GM12864 (cell line): ENCODE measurements around the gene DIS3L2.

Experiments used
- DNase-seq: peaks from one replicate; pipeline ENCODE4 v3.0.0-alpha.2; 2011; ENCODE audit warnings: low read depth
- H3K4me3 ChIP-seq: 2 replicates; pipeline ENCODE4 v1.5.1; 2011; ENCODE audit warnings: mild to moderate bottlenecking, low read depth, low read length, control low read depth
- TF ChIP-seq, protein P1 (sequence below): IDR thresholded peaks from 2 replicates; pipeline ENCODE4 v1.5.1; 2011; ENCODE audit warnings: low read depth, mild to moderate bottlenecking, moderate library complexity, low read length, control low read depth, inconsistent platforms; ENCODE audit errors: missing control alignments

Gene DIS3L2

GRCh38 chr2:232195487-232195886 is 234.0 kb downstream of the DIS3L2 start:
- H3K4me3 ChIP-seq: no peak overlapping the region
- TF ChIP-seq, protein P1, sequence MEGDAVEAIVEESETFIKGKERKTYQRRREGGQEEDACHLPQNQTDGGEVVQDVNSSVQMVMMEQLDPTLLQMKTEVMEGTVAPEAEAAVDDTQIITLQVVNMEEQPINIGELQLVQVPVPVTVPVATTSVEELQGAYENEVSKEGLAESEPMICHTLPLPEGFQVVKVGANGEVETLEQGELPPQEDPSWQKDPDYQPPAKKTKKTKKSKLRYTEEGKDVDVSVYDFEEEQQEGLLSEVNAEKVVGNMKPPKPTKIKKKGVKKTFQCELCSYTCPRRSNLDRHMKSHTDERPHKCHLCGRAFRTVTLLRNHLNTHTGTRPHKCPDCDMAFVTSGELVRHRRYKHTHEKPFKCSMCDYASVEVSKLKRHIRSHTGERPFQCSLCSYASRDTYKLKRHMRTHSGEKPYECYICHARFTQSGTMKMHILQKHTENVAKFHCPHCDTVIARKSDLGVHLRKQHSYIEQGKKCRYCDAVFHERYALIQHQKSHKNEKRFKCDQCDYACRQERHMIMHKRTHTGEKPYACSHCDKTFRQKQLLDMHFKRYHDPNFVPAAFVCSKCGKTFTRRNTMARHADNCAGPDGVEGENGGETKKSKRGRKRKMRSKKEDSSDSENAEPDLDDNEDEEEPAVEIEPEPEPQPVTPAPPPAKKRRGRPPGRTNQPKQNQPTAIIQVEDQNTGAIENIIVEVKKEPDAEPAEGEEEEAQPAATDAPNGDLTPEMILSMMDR: no peak
- no peak for DNase-seq

GRCh38 chr2:232196802-232197201 is 235.3 kb downstream of the DIS3L2 start:
- no peak overlapping the region for H3K4me3 ChIP-seq
- DNase-seq: no peak
- TF ChIP-seq, protein P1: no peak

GRCh38 chr2:232200195-232200594 is 238.7 kb downstream of the DIS3L2 start:
- TF ChIP-seq, protein P1: no peak
- H3K4me3 ChIP-seq: no peak overlapping the region
- DNase-seq: no peak

DNA sequence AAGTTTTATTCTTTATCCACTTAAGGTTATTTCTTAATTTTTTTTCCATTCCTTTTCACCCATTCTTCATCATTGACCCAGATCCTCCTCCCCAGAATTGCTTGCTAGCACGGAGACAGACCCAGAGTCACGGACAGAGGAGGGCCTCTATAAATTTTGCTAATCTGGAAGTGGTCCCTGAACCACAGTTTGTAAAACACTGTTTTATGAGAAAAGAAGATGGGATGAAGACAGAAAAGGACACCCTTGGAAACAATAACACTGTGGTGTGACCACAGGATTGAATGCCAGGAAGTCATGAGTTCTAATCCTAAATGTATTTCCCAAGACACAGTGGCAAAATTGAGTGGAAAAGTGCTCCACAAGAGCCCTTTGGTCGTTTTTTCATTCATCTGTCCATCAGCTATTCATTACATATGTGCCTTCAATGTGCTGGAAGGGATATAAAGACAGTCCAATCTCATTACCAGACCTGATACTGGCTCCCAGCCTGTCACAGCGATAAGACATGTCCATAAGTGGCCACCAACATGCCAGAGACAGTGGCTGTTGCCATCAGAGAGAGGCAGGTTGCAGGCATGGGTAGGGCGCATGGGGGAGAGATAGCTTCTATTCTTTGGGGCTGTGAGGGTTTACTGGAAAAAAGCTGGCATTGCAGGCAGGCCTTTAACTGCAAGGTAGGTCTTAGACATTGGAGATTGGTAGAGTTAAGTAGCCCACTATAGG is 241.8 kb downstream of the DIS3L2 start:
- no peak for DNase-seq
- TF ChIP-seq, protein P1: no peak
- no peak overlapping the region for H3K4me3 ChIP-seq

GRCh38 chr2:232203936-232204335 is 242.4 kb downstream of the DIS3L2 start:
- TF ChIP-seq, protein P1: no peak

GRCh38 chr2:232204457-232204931 is 243.0 kb downstream of the DIS3L2 start:
- DNase-seq: no peak
- no peak overlapping the region for H3K4me3 ChIP-seq
- TF ChIP-seq, protein P1: no peak

More at GRCh38 chr2:232203936-232204335, 242.4 kb downstream of the DIS3L2 start:
- DNase-seq: no peak
- H3K4me3 ChIP-seq: no peak overlapping the region

DNA sequence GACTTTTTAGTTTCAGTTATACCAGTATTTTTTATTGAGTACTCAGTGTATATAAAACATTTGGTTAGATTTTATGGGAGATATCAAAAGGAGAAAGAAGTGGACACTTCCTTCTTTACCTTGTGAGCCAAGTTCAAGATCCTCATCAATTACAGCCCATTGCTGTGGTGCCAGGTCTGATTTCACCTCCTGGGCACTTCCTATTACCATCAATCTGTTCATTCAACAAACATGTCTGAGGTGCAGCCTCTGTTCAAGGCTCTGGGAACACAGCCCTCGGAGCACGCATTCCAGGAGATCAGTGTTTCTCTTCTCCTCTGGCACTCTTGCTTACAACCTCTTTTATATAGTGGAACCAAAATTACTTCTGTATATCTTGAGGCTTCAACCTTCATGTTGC is 245.7 kb downstream of the DIS3L2 start:
- no peak overlapping the region for H3K4me3 ChIP-seq
- TF ChIP-seq, protein P1: no peak
- DNase-seq: no peak
